GM18526 (cell line): ENCODE data around the gene C11orf87.

ENCODE experiments used
- POLR2A ChIP-seq: IDR thresholded peaks from 3 replicates; pipeline ENCODE4 v1.6.1; 2011; ENCODE audit not compliant: insufficient read length; ENCODE audit errors: extremely low read depth

Gene C11orf87

GRCh38 chr11:109421981-109422869 is at the start of gene C11orf87:
C11orf87 (plus strand) TSS chr11:109422190; CDS start chr11:109423634, 1,444 bp downstream.
- TF ChIP-seq POLR2A, result no peak

DNA sequence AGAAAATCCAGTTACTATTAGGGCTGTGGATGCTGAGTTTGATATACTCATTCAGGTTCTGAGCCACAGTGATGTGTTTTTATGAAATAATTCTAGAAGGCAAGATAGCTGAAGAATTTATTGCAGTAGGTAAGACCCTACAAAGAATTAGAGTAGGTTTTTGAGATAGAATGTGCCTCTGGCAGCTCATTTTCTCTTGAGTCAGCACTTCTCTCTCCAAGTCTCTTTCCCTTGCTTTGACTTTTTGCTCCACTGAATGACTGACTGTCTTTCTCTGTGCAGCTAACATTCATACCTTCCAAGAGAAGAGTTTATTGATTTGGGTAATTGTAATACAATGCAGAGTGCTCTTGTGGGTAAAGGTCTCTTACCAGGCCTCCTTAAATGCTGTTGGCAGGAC is 48.0 kb upstream of the C11orf87 start:
- TF ChIP-seq POLR2A, result no peak

GRCh38 chr11:109374441-109374840 is 47.5 kb upstream of the C11orf87 start:
- no peak for TF ChIP-seq POLR2A

DNA sequence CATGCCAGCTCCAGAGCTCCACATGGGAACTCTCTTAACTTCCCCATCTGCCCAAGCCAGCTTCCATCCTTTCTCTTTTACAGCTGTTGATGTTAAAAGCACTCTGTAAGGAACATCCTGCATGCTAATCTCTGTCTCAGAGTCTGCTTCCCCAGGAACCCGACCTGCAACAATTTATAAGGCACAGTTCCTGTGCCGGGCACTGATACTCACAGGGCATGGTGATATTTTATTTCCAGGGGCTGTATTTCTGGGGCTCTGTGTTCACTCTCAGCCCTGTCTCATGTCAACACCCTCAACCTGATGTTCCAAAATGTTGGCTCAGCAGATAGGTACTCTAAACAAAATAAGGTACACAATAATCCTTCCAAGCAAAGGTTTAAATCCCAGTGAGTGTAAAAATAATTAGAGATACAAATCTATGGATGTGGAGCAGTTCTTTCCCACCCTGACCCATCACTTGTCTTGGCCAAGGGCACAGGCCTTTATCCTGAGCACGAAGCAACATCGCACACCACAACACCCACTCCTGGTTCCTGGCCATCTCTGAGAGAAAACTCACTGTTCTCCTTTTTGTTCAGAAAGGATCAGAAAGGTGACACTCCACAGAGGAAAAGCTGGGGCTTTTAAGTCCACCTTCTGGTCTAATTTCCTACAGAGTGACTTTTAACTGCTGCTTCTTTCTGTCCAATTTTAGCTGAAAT is 44.8 kb upstream of the C11orf87 start:
- TF ChIP-seq POLR2A, result no peak

DNA sequence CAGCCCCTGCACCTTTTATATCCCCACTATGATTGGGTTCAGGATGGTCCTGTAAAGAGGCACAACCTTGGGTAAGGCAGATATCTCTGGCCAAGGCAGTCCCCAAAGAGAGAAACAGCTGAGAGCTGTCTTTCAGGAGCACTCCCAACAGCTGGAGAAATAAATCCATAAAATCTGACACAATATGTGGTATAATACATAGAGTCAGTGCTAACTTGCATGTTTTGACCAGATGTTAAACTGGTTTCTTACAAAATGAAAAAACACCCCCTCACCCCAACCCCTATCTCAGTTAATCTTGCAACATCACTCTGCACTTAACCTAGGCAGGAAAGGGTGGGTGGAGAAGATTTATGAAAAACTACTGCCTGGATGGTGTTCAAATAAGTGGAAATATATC is 44.0 kb upstream of the C11orf87 start:
- TF ChIP-seq POLR2A, result no peak

DNA sequence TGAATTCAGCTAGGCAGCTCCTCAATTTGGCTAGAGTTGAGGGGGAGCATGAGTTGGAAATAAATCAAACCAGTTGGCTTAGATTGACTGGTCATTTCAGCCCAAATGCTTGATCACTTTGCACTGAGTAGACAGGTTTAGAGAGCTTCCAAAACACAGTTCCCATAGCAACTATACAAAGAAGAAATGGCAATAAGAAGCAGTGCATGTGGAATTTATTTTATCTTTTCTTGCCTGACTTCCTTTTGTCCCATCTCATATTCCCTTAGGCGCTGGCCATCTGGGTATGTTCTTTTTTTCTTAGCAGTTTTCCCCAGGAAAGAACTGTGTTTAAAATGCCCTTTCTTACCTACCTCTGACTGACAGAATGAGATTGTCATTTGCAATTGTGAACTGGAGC is 38.7 kb upstream of the C11orf87 start:
- TF ChIP-seq POLR2A, result no peak

GRCh38 chr11:109384873-109385272 is 37.1 kb upstream of the C11orf87 start:
- TF ChIP-seq POLR2A, result no peak

- no peak for TF ChIP-seq POLR2A
These were observed 33.0 kb upstream of the C11orf87 start for GRCh38 chr11:109388982-109389381.

GRCh38 chr11:109390752-109391151 is 31.2 kb upstream of the C11orf87 start:
- no peak for TF ChIP-seq POLR2A

DNA sequence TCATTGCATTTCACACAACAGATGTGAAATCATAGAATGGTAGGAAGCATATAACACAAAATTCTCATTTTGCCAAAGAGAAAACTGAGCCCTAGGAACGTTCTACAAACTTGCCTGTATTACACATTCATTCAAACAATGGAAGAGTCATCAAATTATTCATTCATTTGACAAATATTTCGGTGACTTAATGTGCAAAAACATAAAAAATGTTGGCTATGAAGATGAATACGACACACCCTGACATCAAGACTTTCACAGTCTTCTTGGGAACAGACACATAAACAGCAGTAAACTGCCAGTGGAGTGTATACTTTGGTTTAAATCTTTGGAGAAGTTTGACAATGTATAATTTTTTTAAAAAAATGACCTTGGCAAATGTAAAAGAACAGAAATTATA is 20.4 kb upstream of the C11orf87 start:
- TF ChIP-seq POLR2A, result no peak

DNA sequence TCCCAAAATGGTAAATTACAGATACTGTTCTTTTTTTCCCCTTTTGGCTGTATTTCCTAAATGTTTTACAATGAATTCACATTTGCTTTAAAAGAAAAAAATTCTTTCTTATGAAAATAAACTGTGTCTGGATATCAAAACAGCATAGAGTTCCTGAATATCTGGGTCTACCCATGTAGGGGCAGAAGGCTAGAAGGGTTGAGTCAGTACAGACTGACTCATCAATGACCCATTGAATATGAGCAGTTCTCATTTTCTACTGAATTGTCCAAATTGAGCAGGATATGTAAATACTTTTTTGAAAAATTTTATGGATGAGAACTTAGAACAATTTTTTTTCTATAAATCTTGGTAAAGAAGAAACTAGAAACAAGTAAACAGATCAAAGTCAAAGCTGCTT is 16.3 kb upstream of the C11orf87 start:
- TF ChIP-seq POLR2A, result no peak

DNA sequence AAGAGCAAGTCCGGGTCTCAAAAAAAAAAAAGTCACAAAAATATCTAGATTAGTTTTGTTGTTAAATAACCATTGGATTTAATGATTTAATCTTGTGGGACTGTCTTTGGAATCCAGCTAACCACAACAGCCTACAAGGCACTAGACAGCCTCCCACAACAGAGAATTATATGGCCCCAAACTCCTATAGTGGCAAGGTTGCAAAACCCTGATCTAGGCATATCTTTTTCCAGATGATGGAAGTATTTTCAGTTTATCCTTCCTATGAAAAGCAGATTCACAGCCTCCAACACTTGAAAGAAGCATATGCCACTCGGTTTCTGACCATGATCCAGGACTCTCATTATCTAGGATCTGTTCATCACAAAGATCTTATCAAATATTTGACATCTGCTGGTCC is 5.4 kb upstream of the C11orf87 start:
- TF ChIP-seq POLR2A, result no peak

DNA sequence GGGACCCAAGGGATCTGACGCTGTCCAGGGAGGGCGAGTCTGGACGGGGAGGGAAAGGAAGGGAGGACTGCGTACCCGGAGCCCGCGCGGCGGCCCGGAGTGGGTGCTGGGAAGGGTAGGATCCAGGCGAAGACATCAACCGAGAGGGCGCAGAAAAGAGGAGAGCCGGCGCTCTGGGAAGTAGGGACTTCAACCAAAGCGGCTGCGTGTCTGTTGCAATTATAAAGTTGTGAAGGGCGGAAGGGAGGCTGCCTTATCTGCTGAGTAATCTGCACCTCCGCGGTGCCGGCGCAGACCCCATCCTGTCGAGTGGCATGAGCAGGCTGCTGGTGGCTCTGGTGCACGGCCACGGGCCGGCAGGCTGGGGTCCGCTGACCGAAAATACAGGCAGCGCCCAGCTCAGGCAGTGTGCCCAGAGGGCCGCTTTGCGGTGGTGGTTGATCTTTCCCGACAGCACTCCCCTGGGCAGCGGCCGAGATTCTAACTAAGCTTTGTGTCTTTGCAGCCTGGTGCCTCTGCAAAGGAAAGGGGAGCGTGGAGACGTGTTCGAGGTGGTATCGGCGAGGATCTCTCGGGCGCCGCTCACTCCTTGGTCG is 978 bp downstream of the C11orf87 start:
- no peak for TF ChIP-seq POLR2A

- TF ChIP-seq POLR2A, result no peak
These were observed 1.6 kb downstream of the C11orf87 start for GRCh38 chr11:109423466-109424190.

GRCh38 chr11:109424901-109425300 is 2.9 kb downstream of the C11orf87 start:
- no peak for TF ChIP-seq POLR2A
